GM19468 (cell line): ENCODE results near the gene MESP1.

ENCODE experiments used
- ATAC-seq: cut with Tn5 transposase; IDR thresholded peaks from one replicate; pipeline ENCODE4 v1.9.1; 2021; ENCODE audit warnings: mild to moderate bottlenecking, moderate library complexity, moderate number of reproducible peaks; ENCODE audit not compliant: unreplicated experiment; ENCODE audit errors: extremely low read depth

Gene MESP1

GRCh38 chr15:89732451-89733172, 18.4 kb downstream of the MESP1 start:
- no peak for ATAC-seq

DNA sequence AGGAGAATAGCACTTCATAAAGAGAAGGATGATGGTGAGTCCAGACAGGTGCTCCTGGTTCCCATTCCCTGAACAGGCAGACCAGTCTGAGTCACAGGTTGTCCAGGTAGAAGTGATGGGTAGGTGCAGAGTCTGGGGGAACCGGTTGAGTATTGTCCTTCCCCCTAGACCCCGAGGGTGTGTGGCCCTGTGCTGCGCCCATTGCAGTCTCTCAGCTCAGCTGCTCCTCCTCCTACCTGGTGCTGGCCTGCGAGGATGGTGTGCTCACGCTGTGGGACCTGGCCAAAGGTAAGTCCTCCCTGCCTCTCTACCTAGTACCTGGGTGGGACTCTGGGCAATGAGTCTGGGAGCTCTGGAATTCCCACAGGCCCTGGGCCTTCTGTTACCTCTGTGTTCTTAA, 19.8 kb downstream of the MESP1 start:
- ATAC-seq, result no peak

GRCh38 chr15:89728254-89728653, 22.8 kb downstream of the MESP1 start:
- ATAC-seq, result no peak

DNA sequence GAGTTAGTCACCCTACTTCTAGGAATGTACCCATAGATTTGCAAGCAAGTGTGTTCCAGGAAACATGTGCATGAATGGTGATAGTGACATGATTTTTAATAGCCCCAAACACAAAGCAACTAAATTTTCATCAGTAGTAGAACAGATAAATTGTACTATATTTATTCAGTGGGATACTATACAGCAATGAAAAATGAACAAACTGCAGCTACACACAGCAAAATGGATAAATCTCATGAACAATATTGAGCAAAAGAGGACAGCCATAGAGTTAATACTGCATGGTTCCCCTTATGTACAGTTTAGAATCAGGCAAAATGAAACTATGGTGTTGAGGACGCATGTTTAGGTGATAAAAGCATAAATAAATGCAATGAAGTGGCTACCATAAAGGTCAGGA, 26.0 kb downstream of the MESP1 start:
- no peak for ATAC-seq

DNA sequence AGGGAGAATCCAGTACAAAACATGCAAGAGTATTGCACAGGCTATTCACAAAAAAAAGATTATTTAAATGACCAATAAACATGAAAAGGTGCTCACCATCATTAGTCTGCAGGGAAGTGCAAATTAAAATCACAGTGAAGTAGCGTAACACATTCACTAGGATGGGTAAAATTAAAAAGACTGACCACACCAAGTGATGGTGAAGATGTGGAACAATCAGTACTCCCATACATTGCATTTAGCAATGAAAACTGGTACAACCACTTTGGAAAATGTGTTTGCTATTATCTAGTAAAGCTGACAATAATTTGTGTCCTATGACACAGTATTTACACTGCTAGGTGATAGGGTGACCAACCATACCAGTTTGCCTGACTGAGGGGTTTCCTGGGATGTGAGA, 26.4 kb downstream of the MESP1 start:
- no peak for ATAC-seq

- ATAC-seq, result no peak
Observed at GRCh38 chr15:89723031-89723430, 28.0 kb downstream of the MESP1 start.

- no peak for ATAC-seq
Observed at GRCh38 chr15:89714775-89715174, 36.3 kb downstream of the MESP1 start.

GRCh38 chr15:89707577-89707976, 43.5 kb downstream of the MESP1 start:
- ATAC-seq, result no peak

- no peak for ATAC-seq
Observed at GRCh38 chr15:89704411-89704810, 46.6 kb downstream of the MESP1 start.
